ENCODE results near the gene ATRNL1. TPM values are rescaled to one million over a fixed set of nuclear protein-coding genes. Genes with fewer than 3 reads are reported as not detected.

ATRNL1 gene
- total and polyA plus RNA-seq, 5 donors: 0.75 to 2.2 (median 2.0) TPM

- Histone ChIP-seq H3K9me3 (ENCODE audit: control insufficient read depth, low read length) (no peaks in the 10 kb centered on the region), H3K4me3 (ENCODE audit: low read length) (no peak overlapping the region), H3K27ac (ENCODE audit: low read length) (no peak overlapping the region), H3K27me3 (ENCODE audit: control insufficient read depth, insufficient read depth) (no peaks in the 10 kb centered on the region), H3K4me1 (ENCODE audit: control insufficient read depth, insufficient read depth, low read length) (no peaks in the 10 kb centered on the region)
- intact Hi-C loops (cut with DNase I): no loop called here
- DNase-seq (no peak), ATAC-seq (no peak)
- 71% methylated on average over 1 of the region's 1 CpG for WGBS
These were observed 329.5 kb downstream of the ATRNL1 start for GRCh38 chr10:115422624-115423023.

GRCh38 chr10:115427611-115428010 lies 334.4 kb downstream of the ATRNL1 start:
- Histone ChIP-seq H3K27ac (ENCODE audit: low read length) (no peak overlapping the region), H3K27me3 (ENCODE audit: control insufficient read depth, insufficient read depth) (no peaks in the 10 kb centered on the region), H3K4me3 (ENCODE audit: low read length) (no peak overlapping the region), H3K4me1 (ENCODE audit: control insufficient read depth, insufficient read depth, low read length) (no peaks in the 10 kb centered on the region), H3K9me3 (ENCODE audit: control insufficient read depth, low read length) (no peaks in the 10 kb centered on the region)
- no peak for ATAC-seq
- intact Hi-C loops (cut with DNase I): no loop called here
- no peak for DNase-seq
- WGBS: 60% methylated on average over 2 of the region's 2 CpGs

- Histone ChIP-seq H3K4me3 (ENCODE audit: low read length) (no peak overlapping the region), H3K9me3 (ENCODE audit: control insufficient read depth, low read length) (no peaks in the 10 kb centered on the region), H3K27me3 (ENCODE audit: control insufficient read depth, insufficient read depth) (no peaks in the 10 kb centered on the region), H3K4me1 (ENCODE audit: control insufficient read depth, insufficient read depth, low read length) (no peaks in the 10 kb centered on the region), H3K27ac (ENCODE audit: low read length) (no peak overlapping the region)
- ATAC-seq: no peak
- intact Hi-C loops (cut with DNase I): no loop called here
- no peak for DNase-seq
- 15% methylated on average over 4 of the region's 4 CpGs for WGBS
These were observed 339.1 kb downstream of the ATRNL1 start for GRCh38 chr10:115432188-115432819.

- 64% methylated on average over 3 of the region's 3 CpGs for WGBS
- intact Hi-C loops (cut with DNase I): no loop called here
These were observed 343.8 kb downstream of the ATRNL1 start for GRCh38 chr10:115436999-115437398.

GRCh38 chr10:115441907-115442545 lies 348.9 kb downstream of the ATRNL1 start:
- no peak overlapping the region for H3K27ac ChIP-seq (ENCODE audit: low read length)
- ATAC-seq (no peak), DNase-seq (no peak)
- 77% methylated on average over 2 of the region's 2 CpGs for WGBS
- H3K4me1 ChIP-seq (ENCODE audit: control insufficient read depth, insufficient read depth, low read length): no peaks in the 10 kb centered on the region
- intact Hi-C loops (cut with DNase I): no loop called here
- H3K27me3 ChIP-seq (ENCODE audit: control insufficient read depth, insufficient read depth): no peaks in the 10 kb centered on the region
- H3K9me3 ChIP-seq (ENCODE audit: control insufficient read depth, low read length): no peaks in the 10 kb centered on the region
- no peak overlapping the region for H3K4me3 ChIP-seq (ENCODE audit: low read length)

More at GRCh38 chr10:115436999-115437398, 343.8 kb downstream of the ATRNL1 start:
- H3K27ac ChIP-seq (ENCODE audit: low read length): no peak overlapping the region
- no peaks in the 10 kb centered on the region for H3K4me1 ChIP-seq (ENCODE audit: control insufficient read depth, insufficient read depth, low read length)
- H3K27me3 ChIP-seq (ENCODE audit: control insufficient read depth, insufficient read depth): no peaks in the 10 kb centered on the region
- H3K9me3 ChIP-seq (ENCODE audit: control insufficient read depth, low read length): no peaks in the 10 kb centered on the region
- no peak for ATAC-seq
- no peak overlapping the region for H3K4me3 ChIP-seq (ENCODE audit: low read length)
- no peak for DNase-seq

- intact Hi-C loops (cut with DNase I): no loop called here
- H3K4me1 ChIP-seq (ENCODE audit: control insufficient read depth, insufficient read depth, low read length): no peaks in the 10 kb centered on the region
- H3K27ac ChIP-seq (ENCODE audit: low read length): no peak overlapping the region
- H3K9me3 ChIP-seq (ENCODE audit: control insufficient read depth, low read length): no peaks in the 10 kb centered on the region
- H3K27me3 ChIP-seq (ENCODE audit: control insufficient read depth, insufficient read depth): no peaks in the 10 kb centered on the region
- ATAC-seq (no peak), DNase-seq (no peak)
- WGBS: 87% methylated on average over 5 of the region's 5 CpGs
- no peak overlapping the region for H3K4me3 ChIP-seq (ENCODE audit: low read length)
These were observed 363.6 kb downstream of the ATRNL1 start for GRCh38 chr10:115456812-115457211.

GRCh38 chr10:115483294-115483693 lies 390.1 kb downstream of the ATRNL1 start:
- no peaks in the 10 kb centered on the region for H3K9me3 ChIP-seq (ENCODE audit: control insufficient read depth, low read length)
- 88% methylated on average over 2 of the region's 2 CpGs for WGBS
- no peak overlapping the region for H3K27ac ChIP-seq (ENCODE audit: low read length)
- no peaks in the 10 kb centered on the region for H3K27me3 ChIP-seq (ENCODE audit: control insufficient read depth, insufficient read depth)
- no peak overlapping the region for H3K4me3 ChIP-seq (ENCODE audit: low read length)
- no peak for DNase-seq
- no peaks in the 10 kb centered on the region for H3K4me1 ChIP-seq (ENCODE audit: control insufficient read depth, insufficient read depth, low read length)
- no peak for ATAC-seq
- intact Hi-C loops (cut with DNase I): no loop called here

GRCh38 chr10:115491526-115492140 lies 398.5 kb downstream of the ATRNL1 start:
- H3K9me3 ChIP-seq (ENCODE audit: control insufficient read depth, low read length): no peaks in the 10 kb centered on the region
- H3K27me3 ChIP-seq (ENCODE audit: control insufficient read depth, insufficient read depth): no peaks in the 10 kb centered on the region
- ATAC-seq: no peak
- H3K4me1 ChIP-seq (ENCODE audit: control insufficient read depth, insufficient read depth, low read length): no peaks in the 10 kb centered on the region
- intact Hi-C loops (cut with DNase I): no loop called here
- DNase-seq: peak in 2 of 3 donors; percentile 12 to 22
- no peak overlapping the region for H3K4me3 ChIP-seq (ENCODE audit: low read length)
- no peak overlapping the region for H3K27ac ChIP-seq (ENCODE audit: low read length)
- WGBS: 87% methylated on average over 10 of the region's 10 CpGs

GRCh38 chr10:115503546-115503945 lies 410.4 kb downstream of the ATRNL1 start:
- DNase-seq (no peak), ATAC-seq (no peak)
- H3K27me3 ChIP-seq (ENCODE audit: control insufficient read depth, insufficient read depth): no peaks in the 10 kb centered on the region

GRCh38 chr10:115514895-115515294 lies 421.7 kb downstream of the ATRNL1 start:
- DNase-seq (no peak), ATAC-seq (no peak)
- 83% methylated on average over 2 of the region's 2 CpGs for WGBS
- Histone ChIP-seq H3K9me3 (ENCODE audit: control insufficient read depth, low read length) (no peaks in the 10 kb centered on the region), H3K4me3 (ENCODE audit: low read length) (no peak overlapping the region), H3K4me1 (ENCODE audit: control insufficient read depth, insufficient read depth, low read length) (no peaks in the 10 kb centered on the region), H3K27ac (ENCODE audit: low read length) (no peak overlapping the region), H3K27me3 (ENCODE audit: control insufficient read depth, insufficient read depth) (no peaks in the 10 kb centered on the region)
- intact Hi-C loops (cut with DNase I): no loop called here

More at GRCh38 chr10:115503546-115503945, 410.4 kb downstream of the ATRNL1 start:
- Histone ChIP-seq H3K9me3 (ENCODE audit: control insufficient read depth, low read length) (no peaks in the 10 kb centered on the region), H3K4me3 (ENCODE audit: low read length) (no peak overlapping the region), H3K27ac (ENCODE audit: low read length) (no peak overlapping the region), H3K4me1 (ENCODE audit: control insufficient read depth, insufficient read depth, low read length) (no peaks in the 10 kb centered on the region)
- intact Hi-C loops (cut with DNase I): no loop called here

- intact Hi-C loops (cut with DNase I): no loop called here
- Histone ChIP-seq H3K27ac (ENCODE audit: low read length) (no peak overlapping the region), H3K9me3 (ENCODE audit: control insufficient read depth, low read length) (no peaks in the 10 kb centered on the region), H3K4me1 (ENCODE audit: control insufficient read depth, insufficient read depth, low read length) (no peaks in the 10 kb centered on the region), H3K27me3 (ENCODE audit: control insufficient read depth, insufficient read depth) (no peaks in the 10 kb centered on the region), H3K4me3 (ENCODE audit: low read length) (no peak overlapping the region)
- 83% methylated on average over 5 of the region's 5 CpGs for WGBS
- DNase-seq (no peak), ATAC-seq (no peak)
These were observed 432.0 kb downstream of the ATRNL1 start for GRCh38 chr10:115525141-115525540.

Measured in right cardiac atrium (tissue), 5 donors.